ENCODE results near the gene JMY. TPM values are rescaled to one million over a fixed set of nuclear protein-coding genes. Genes with fewer than 3 reads are reported as not detected.

JMY gene
- total and polyA plus RNA-seq, 2 of the 8 experiments (the other 6 are each of a cell fraction or from before 2014, with no cell fraction given) = 2.8 to 13.9 TPM

GRCh38 chr5:79267180-79267579 is 31.2 kb downstream of the JMY start (continued):
- no peak for TF ChIP-seq BACH1 (IDR thresholded peaks at IDR 0.05; ENCODE audit: low read length)
- TF ChIP-seq YY1 (IDR thresholded peaks at IDR 0.05; ENCODE audit: low read depth, low read length) = no peak
